ENCODE measurements around the gene SKIC3.

- TF ChIP-seq, protein P1, sequence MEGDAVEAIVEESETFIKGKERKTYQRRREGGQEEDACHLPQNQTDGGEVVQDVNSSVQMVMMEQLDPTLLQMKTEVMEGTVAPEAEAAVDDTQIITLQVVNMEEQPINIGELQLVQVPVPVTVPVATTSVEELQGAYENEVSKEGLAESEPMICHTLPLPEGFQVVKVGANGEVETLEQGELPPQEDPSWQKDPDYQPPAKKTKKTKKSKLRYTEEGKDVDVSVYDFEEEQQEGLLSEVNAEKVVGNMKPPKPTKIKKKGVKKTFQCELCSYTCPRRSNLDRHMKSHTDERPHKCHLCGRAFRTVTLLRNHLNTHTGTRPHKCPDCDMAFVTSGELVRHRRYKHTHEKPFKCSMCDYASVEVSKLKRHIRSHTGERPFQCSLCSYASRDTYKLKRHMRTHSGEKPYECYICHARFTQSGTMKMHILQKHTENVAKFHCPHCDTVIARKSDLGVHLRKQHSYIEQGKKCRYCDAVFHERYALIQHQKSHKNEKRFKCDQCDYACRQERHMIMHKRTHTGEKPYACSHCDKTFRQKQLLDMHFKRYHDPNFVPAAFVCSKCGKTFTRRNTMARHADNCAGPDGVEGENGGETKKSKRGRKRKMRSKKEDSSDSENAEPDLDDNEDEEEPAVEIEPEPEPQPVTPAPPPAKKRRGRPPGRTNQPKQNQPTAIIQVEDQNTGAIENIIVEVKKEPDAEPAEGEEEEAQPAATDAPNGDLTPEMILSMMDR (IDR thresholded peaks at IDR 0.05) = no peak
- TF ChIP-seq EZH2 (IDR thresholded peaks at IDR 0.05; ENCODE audit: borderline replicate concordance, insufficient read depth, low read depth, low read length, poor library complexity, severe bottlenecking) = no peak
Measured at GRCh38 chr5:95519151-95519550, 35.6 kb downstream of the SKIC3 start.
